ENCODE data around the gene LRRN3.

LRRN3 gene

GRCh38 chr7:111126987-111127386, 36.1 kb downstream of the LRRN3 start:
- no peak overlapping the region for H2AFZ ChIP-seq (ENCODE audit: low read depth)
- no peak overlapping the region for H3K27ac ChIP-seq
- H3K4me3 ChIP-seq (IDR thresholded peaks at IDR 0.05; ENCODE audit: insufficient read depth, low read depth, low read length) = no peak overlapping the region
- no peaks in the 10 kb centered on the region for H4K20me1 ChIP-seq (ENCODE audit: insufficient read depth)
- no peaks in the 10 kb centered on the region for H3K79me2 ChIP-seq (ENCODE audit: insufficient read depth, low read depth)
- no peak for TF ChIP-seq CTCF (conservative IDR thresholded peaks at IDR 0.05; ENCODE audit: low read depth, low read length)
- no peaks in the 10 kb centered on the region for H3K36me3 ChIP-seq (ENCODE audit: insufficient read depth)
- no peaks in the 10 kb centered on the region for H3K27me3 ChIP-seq (ENCODE audit: insufficient read depth, low read depth)
- no peak overlapping the region for H3K4me2 ChIP-seq
- no peak overlapping the region for H3K9ac ChIP-seq
- H3K4me1 ChIP-seq (ENCODE audit: low read depth, poor library complexity, severe bottlenecking) = no peaks in the 10 kb centered on the region

DNA sequence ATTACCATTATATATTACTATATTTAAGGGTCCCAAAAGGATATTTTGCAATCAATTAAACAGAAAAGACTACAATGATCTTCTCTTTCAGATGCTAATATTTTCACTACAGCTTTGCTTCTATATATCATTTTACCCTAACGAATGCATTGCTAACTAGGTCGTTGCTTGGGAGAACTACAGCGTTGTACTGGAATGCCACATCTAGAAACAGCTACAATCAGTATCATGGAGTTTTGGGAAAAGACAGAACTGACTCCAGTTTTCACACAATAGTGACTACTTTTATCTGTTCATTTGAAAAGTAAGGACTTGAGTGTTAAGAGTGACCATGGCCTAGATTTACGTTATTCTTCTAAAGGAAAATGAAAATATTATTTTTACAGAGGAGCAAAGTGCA, 38.5 kb downstream of the LRRN3 start:
- no peak overlapping the region for H3K4me3 ChIP-seq (IDR thresholded peaks at IDR 0.05; ENCODE audit: insufficient read depth, low read depth, low read length)
- H3K36me3 ChIP-seq (ENCODE audit: insufficient read depth) = no peaks in the 10 kb centered on the region
- H3K4me1 ChIP-seq (ENCODE audit: low read depth, poor library complexity, severe bottlenecking) = no peaks in the 10 kb centered on the region
- no peak for TF ChIP-seq CTCF (conservative IDR thresholded peaks at IDR 0.05; ENCODE audit: low read depth, low read length)
- no peaks in the 10 kb centered on the region for H3K79me2 ChIP-seq (ENCODE audit: insufficient read depth, low read depth)
- no peaks in the 10 kb centered on the region for H3K27me3 ChIP-seq (ENCODE audit: insufficient read depth, low read depth)
- no peaks in the 10 kb centered on the region for H4K20me1 ChIP-seq (ENCODE audit: insufficient read depth)
- no peak overlapping the region for H3K4me2 ChIP-seq
- no peak overlapping the region for H3K27ac ChIP-seq
- no peak overlapping the region for H2AFZ ChIP-seq (ENCODE audit: low read depth)
- H3K9ac ChIP-seq = no peak overlapping the region

DNA sequence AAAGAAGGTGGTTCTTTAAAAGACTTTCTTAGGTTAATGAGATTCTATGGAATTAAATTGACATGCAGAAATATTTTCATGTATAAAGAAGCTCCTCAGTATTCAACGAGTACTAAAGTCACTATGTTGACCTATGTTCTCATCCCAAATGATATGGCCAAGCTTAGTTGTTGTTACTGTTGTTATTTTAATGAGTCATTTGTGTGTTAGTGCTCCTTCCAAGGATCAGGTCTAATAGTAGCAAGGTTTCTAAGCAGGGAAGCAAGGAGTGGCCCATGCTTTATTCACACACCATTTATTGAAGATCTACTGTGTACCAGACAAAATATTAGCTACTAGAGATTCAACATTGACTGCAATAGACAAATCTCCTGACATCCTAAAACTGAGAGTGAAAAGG, 41.9 kb downstream of the LRRN3 start:
- Histone ChIP-seq H2AFZ (ENCODE audit: low read depth) (no peak overlapping the region), H3K36me3 (ENCODE audit: insufficient read depth) (no peaks in the 10 kb centered on the region), H3K4me2 (no peak overlapping the region), H3K4me1 (ENCODE audit: low read depth, poor library complexity, severe bottlenecking) (no peaks in the 10 kb centered on the region), H3K27ac (no peak overlapping the region), H3K4me3 (IDR thresholded peaks at IDR 0.05; ENCODE audit: insufficient read depth, low read depth, low read length) (no peak overlapping the region), H3K27me3 (ENCODE audit: insufficient read depth, low read depth) (no peaks in the 10 kb centered on the region), H4K20me1 (ENCODE audit: insufficient read depth) (no peaks in the 10 kb centered on the region), H3K79me2 (ENCODE audit: insufficient read depth, low read depth) (no peaks in the 10 kb centered on the region), H3K9ac (no peak overlapping the region)
- TF ChIP-seq CTCF (conservative IDR thresholded peaks at IDR 0.05; ENCODE audit: low read depth, low read length) = no peak

DNA sequence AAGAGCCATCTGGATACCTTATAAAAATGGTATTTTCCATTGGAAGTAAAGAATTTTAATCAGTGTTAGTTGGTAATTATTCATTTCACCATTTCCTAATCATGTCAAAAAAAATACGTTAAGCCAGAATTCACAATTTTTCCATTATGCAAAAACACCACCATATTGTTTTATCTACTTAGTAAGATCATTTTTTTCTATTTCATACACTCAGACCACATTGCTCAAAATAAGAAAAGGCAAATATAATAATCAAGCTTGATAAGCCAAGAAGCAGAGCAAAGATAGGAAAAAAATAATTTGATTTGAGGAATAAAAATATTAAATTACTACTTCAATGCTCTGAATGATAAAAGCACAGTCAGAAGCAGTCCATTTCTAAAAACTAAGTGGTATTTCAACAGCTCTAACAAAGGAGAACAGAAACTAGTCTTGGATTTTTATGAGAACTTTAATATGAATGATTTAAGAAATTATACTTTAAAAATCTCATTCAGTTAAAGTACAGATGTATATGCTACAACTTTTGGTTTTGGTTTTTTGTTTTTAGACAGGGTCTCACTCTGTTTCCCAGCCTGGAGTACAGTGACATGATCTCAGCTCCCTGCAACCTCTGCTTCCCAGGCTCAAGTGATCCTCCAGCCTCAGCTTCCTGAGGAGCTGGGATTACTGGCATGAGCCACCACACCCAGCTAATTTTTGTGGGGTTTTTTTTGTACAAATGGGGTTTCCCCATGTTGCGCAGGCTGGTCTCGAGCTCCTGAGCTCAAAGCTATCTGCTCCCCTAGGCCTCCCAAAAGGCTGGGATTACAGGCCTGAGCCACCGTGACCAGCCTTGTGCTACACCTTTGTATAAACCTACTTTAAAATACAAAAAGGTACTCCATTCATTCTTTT, 46.6 kb downstream of the LRRN3 start:
- Histone ChIP-seq H3K27ac (no peak overlapping the region), H3K36me3 (ENCODE audit: insufficient read depth) (no peaks in the 10 kb centered on the region), H2AFZ (ENCODE audit: low read depth) (no peak overlapping the region), H3K4me3 (IDR thresholded peaks at IDR 0.05; ENCODE audit: insufficient read depth, low read depth, low read length) (no peak overlapping the region), H3K9ac (no peak overlapping the region), H4K20me1 (ENCODE audit: insufficient read depth) (no peaks in the 10 kb centered on the region), H3K4me1 (ENCODE audit: low read depth, poor library complexity, severe bottlenecking) (no peaks in the 10 kb centered on the region), H3K27me3 (ENCODE audit: insufficient read depth, low read depth) (no peaks in the 10 kb centered on the region), H3K79me2 (ENCODE audit: insufficient read depth, low read depth) (no peaks in the 10 kb centered on the region), H3K4me2 (no peak overlapping the region)
- no peak for TF ChIP-seq CTCF (conservative IDR thresholded peaks at IDR 0.05; ENCODE audit: low read depth, low read length)
